DLD1 (cell line): ENCODE results near the gene SPCS1.

Experiments used
- in situ Hi-C: cut with HindIII; loops from 2 replicates; pipeline ENCODE4 v1.10.0; 2017; ENCODE audit warnings: low sequenced_read_pairs

The SPCS1 gene

DNA sequence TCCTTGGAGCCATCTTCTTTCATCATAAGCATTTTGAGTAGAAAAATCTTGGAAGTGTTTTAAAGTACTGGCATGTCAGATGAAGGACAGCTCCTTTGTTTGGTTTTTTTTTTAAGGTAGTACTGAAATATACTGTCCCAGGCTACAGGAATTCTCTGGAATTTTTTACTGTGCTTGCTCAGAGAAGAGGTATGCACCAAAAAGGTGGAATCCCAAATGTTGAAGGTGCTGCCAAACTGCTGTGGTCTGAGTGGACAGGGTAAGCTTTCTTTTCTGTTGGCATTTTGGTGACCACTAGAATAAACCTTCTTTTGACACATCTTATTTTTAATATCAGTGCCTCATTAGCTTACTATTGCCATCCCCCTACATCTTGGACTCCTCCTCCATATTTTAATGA, 12.8 kb upstream of the SPCS1 start:
- in situ Hi-C loops: no loop called here

DNA sequence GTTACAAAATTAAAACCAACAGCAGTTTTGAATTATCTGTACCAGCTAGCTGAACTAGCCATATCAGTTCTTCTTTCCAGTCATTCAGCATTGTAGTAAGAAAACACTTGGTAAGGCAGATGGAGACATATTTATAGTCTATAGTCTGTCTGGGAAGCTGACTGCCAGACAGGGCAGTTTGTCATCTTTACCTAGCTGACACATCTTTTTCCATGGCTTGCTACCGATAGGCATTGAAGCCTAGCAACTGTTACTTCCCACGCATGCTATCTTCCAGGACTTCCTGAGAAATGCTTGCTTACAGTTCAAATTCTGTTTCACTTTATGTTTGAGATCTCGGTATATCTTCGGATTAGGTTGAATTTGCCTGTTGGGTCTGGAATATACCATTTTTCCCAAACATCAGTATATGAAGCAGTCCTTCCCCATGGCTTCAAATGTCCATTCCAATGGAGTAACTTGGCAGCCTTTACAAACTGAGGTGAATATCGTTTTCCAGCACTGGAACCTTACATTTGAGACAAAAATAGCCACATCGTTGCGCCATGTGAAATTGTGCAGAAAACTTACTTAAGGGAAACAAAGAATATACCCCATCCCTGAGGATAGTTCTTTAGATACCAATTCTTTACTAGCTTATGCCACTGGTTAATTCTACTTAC, 11.2 kb upstream of the SPCS1 start:
- in situ Hi-C loops: no loop called here

DNA sequence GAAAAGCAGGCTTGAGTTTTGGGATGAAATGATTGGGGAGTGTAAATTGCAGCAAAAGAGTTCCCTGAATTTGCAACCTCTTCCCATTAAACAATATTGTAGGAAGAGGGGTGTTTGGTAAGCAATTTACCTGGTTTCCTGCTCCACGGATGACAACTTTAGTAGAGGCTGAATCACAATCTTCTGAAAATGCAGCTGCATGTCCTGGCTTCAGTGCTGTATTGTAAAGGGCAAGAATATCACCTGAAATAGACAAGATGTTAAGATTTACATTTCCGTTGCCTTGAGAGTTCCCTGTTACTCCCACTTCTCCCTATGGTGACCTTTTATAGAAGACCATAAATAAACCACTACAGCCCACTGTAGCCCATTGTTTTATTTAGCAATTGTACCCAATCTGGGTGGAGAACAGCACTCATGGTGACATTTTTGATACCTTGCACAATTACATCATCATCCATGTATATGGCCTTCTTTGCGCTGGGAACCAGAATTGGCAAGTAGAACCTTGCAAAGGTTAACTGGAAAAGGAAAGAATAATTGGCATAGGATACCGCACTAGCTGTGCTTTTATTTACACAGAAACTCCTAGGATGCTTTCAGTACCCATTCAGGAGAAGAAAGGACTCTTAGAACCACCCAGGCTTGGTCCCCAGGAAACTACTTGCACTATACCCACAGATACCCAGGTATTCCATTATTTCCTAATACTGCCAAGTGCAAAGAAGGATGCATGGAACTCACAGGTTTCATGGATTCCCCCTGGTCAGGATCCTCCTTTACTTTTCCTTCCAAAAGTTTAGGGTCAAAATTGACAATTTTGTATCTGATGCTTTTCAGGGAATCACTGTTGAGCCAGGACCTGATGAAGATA, 9.9 kb upstream of the SPCS1 start:
- in situ Hi-C loops: no loop called here

DNA sequence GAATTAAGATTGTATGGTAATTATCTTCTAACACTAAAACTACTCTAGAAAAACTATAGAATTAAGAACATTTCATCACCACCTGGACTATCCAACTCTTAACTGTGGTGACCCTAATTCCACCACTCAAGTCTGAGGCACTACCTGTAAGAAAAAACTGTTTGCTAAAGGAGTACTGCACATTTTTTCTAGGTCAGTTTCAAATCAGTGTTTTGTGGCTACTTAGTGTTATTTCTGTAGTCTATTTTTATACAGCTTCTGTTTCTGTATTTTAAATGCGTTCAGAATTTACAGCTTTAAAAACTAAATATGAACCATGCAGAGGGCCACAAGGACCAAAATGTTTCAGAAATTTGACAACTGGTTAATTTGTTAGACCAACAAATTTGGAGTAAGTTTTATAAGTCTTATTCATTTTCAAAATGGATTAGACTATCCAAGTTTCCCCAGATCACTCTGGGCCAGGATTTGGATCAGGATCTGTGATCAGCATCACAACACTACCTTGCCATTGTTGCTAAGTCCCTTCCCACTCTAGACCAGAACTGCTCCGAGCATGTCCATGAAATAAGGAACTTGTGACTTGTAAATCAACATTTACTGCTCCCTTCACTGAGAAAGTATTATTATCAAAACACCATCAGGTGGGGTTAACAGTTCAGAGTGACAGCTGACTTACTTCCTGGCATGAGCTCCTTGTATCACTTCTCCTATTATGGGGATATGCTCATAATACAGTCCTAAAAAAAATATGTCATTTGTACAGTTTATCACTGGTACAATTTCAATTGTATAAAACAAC, 8.9 kb upstream of the SPCS1 start:
- in situ Hi-C loops: no loop called here

DNA sequence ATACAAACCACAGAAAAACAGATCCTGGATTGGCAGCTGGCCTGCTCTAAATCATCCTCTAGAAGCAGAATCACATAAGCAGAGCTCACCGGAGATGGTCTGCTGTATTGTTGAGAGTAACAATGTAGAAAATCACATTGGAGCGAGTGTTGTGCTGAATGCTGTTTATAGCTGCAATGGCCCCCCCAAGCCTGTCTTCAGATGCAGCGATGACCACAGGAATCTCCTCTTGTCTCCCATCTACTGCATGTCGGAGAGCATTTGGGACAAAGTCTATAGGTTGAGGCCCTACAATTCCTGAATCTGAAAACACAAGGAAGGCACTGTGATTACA, 8.3 kb upstream of the SPCS1 start:
- in situ Hi-C loops: no loop called here

DNA sequence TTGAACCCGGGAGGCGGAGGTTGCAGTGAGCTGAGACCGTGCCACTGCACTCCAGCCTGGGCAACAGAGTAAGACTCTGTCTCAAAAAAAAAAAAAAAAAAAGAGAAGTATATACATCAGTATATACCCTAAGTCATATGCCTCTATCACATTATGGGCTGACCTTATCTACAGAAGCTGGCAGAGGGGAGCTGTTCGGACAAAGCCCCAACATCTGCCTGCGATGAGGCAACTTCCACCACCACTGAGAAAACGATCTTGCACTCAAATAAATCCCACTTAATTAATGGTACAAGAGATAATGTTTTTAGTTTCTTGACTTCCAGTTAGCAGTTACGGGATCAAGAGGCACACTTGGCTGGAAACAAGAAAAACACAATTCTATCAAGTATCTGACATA, 2.6 kb upstream of the SPCS1 start:
- in situ Hi-C loops: no loop called here

DNA sequence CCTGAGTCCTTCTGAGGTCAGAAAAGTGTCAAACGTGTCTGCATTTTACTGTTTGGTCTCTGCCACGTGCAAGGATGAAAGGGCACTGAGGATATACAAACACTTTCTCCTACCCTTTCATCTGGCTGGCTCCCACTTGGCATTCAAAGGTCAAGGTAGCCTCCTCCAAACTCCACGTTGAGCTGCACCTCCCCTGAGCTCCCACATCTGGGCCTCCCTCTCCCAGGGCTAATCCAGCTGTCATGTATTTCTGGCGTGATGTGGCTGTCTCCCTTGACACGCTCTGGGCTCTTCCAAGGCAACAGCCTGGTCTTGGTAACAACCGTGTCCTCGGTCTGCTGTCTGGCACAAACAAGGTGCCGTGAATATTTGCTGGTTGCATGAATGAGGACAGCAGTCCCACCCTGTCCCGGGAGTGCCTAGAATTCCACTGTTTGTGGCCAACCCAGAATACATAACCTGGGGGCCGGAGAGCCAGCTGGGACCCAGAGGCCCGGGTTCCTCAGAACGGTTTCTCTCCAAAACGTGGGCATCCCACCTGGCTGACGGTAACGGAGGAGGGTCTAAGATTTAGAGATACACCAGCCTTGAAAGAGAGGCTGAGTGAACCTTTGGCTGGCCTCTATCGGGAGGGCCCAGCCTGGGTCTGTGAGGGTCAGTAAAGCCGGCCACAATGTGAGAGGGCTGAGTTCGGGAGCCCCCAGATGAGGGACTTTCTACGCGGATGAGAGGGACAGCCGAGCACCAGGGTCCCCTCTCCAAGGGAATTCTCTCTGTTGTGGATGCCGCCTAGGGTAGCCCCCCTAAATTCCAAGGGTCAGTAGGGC, 1.1 kb upstream of the SPCS1 start:
- in situ Hi-C loops: no loop called here

DNA sequence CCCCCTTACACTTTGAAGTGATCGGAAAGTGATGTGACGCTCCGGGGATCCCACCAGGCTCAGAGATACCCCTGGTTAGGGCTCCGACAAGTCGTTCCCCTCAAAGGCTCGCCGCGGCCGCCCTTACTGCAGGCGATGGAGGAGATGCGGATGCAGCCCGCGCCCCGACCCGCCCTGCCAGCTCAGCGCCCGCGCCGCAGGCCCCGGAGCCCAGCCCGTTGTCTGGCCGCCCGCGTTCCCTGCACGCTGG, 543 bp upstream of the SPCS1 start:
- in situ Hi-C loops: no loop called here

DNA sequence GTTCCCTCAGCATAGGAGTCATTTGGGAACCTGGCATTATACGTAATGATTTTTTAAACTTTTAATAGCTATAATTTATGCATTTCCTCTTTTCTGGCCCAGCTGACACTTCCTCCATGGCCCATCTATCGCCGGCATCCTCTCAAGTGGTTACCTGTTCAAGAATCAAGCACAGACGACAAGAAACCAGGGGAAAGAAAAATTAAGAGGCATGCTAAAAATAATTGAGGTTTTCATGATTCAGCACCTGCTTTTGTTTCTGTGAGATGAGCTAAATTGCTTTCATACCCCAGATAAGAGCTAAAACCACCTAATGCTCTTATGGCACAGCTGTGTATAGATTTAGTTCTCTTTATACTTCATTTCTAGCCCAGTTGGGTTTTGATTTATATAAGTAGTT, 1.7 kb downstream of the SPCS1 start:
- in situ Hi-C loops: no loop called here

DNA sequence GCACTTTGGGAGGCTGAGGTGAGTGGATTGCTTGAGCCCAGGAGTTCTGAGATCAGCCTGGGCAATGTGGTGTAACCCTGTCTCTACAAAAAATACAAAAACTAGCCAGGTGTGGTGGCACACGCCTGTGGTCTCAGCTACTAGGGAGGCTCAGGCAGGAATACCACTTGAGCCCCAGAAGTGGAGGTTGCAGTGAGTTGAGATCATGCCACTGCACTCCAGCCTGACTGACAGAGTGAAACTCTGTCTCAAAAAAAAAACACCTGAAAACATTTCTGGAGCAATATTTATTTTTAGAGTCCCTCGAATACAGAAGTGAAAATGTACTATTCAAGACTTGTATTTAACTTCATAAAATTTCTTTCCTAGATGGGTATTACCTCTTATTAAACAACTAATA, 4.6 kb downstream of the SPCS1 start:
- in situ Hi-C loops: no loop called here

DNA sequence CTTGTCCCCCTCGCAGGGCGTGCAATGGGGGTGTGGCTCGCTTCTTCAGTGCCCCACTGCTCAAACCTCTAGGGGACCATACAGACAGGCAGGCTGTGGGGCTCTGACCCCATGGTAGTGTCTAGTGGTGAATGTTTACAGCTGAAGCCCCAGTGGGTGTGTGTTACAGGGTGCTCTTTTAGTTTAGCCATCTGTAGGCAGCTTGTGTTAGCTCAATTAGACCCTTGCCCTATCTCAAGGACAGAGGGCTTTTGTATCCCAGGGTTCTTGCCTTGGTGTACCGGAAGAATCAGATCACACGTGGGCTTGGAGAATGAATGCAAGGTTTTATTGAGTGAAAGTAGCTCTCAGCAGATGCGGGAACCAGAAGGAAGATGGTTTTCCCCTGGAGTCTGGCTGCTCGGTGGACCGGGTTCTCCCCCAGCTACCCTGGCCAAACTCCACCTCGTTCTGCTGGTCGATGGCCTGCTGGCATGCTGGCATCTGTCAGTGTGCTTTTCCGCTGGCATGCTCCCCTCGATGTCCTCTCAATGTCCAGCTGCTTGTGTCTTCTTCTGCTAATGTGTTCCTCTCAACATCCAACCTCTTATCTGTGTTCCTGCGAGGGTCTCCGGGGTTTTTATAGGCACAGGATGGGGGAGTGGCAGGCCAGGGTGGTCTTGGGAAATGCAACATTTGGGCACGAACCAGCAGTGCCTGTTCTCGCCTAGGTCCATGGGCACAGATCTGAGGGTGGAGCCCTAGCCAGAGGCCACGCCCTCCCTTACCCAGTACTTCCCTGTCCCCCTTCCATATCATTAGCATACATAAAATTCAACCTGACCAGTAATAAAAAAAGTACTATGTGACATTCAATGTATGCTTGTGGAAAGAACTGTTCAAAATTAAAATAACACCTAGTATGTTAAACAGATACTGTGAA, 6.6 kb downstream of the SPCS1 start:
- in situ Hi-C loops: no loop called here

DNA sequence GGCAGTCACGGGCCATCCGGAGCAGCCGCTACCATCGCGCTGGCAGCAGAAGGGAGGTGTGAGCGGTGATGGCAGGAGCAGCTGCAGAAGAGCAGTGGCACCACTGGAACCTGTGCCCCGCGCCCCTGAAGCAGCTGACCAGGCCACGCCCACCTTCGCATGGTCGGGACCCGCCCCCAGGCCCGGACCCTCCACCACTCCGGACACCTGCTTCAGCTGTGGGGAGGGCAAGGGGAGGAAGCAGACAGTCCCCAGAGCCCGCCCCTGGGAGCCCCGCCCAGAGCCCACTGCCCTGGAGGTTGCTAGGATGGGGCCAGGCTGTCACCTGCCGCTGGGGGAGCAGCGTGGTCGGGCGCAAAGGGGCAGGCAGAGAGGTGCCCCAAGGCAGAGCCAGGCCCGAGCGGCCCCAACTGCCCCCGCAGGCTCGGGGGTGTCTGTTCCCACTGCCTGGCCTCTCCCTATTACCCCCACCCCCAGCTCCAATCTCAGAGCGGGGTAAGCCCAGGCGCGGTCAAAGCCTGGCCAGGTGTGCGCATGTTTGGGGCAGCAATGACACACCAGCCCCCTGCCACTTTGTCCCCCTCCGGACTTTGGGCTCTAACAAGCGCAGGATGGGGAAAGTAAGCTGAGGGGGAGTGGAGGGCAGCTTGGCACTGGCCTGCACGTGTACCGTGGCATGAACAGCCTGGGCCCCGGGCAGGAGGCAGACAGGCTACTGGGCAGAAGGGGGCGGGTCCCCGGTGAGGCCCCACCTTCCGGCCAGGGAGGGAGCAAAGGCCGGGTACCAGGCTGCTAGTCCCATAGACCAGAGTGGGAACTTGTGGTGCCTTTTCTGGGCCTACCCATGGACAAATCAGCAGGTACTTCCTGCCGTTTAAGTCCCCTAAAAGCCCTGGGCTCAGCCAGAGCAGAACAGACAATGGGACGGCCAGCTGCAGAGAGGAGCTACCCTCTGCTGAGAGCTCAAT, 8.7 kb downstream of the SPCS1 start:
- in situ Hi-C loops: no loop called here

DNA sequence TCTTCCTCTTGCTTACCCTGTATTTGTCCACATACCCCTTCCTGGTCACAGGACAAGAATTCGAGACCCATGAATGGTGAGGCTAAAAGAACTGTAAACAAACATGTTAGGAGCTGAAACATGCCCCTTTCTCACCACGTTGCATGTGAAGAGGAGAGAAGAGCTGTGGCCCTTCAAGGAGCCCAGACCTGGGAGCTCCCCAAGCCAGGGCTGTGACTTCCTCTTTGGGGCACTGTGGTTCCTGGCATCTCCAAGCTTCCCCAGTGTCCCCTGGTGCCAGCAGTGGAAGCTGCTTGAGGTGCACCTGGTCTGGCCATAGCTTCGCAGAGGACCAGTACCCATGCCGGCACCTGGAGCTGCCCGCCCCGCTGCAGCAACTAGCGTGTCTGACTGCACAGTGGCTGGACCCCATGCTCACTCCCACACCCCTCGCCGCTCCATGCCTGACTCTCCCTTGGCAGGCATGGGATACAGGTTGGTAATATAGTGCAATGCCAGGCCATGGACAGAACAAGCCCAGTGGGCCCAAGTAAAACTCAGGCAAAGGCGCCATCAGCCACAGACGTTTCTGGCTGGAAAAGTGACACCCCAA, 9.9 kb downstream of the SPCS1 start:
- in situ Hi-C loops: no loop called here

DNA sequence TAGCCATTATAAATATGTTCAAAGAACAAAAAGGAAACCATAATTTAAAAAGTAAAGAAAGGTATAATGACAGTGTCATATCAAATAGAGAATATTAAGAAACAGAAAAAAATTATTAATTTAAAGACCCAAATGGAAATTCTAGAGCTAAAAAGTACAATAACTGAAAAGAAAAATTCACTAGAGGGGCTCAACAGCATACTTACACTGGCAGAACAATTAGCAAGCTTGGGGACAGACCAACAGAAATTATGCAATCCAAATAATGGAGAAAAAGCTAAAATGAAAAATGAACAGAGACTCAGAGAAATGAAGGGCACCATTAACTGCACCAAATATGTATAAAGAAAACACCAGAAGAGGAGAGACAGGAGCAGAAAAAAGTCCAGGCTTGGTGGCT, 13.7 kb downstream of the SPCS1 start:
- in situ Hi-C loops: no loop called here

DNA sequence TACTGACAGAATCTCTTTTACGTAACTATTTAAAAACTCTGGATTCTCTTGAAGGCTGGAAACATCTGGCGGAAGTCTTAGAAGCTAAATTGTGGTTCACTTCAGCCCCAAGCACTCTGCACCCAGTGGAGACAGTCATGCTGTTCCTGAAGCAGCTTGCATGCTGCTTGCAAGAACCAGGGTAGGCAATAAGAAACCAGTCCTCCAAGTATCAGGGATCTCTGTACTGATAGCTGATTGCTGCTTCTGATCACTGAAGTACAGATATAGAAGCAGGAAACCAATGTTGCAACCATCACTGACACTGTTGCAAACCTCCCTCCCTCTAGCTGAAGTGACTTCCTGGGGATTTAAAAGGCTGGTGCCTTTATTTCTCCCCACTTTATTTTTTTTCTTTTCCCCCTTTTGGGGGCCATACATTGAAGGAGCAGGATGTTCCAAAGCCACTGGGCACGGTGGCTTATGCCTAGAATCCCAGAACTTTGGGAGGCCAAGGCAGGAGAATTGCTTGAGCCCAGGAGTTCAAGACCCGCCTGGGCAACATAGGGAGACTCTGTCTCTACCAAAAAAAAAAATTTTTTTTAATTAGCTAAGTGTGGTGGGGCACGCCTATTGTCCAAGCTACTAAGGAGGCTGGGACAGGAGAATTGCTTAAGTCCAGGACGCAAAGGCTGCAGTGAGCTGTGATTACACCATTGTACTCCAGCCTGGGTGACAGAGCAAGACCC, 15.3 kb downstream of the SPCS1 start:
- in situ Hi-C loops: no loop called here

DNA sequence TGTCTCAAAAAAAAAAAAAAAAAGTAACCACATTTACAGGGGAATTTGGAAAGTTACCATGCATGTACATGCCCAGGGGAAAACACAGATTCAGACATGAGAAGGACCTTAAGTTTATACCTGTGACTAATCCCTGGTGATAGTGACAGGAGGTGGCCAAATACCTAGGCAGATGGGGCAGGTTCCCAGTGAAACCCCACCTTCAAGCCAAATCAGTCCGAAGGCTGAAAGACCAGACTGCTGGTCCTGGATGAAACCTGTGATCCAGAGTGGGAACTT, 15.8 kb downstream of the SPCS1 start:
- in situ Hi-C loops: no loop called here

DNA sequence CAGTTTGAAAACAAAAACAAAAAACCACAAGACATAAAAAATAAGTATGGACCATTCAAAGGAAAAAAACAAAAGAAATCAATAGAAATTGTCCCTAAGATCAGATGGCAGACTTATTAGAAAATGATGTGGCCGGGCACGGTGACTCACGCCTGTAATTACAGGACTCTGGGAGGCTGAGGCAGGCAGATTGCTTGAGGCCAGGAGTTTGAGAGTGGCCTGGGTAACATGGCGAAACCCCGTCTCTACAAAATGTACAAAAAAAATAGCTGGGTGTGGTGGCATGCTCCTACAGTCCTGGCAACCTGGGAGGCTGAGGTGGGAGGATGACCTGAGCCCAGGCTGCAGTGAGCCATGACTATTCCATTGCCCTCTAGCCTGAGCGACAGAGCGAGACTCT, 16.6 kb downstream of the SPCS1 start:
- in situ Hi-C loops: no loop called here

DNA sequence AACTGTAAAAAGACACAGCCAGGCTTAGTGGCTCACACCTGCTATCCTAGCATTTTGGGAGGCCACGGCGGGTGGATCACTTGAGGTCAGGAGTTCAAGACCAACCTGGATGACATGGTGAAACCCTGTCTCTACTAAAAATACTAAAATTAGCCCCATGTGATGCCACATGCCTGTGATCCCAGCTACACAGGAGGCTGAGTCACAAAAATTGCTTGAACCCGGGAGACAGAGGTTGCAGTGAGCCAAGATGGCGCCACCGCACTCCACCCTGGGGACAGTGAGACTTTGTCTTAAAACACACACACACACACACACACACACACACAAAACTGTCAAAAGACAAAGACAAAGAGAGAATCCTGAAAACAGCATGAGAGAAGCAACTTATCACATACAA, 18.0 kb downstream of the SPCS1 start:
- in situ Hi-C loops: no loop called here
